Left lung (tissue), 10 donors: ENCODE results near the gene CSTF2T. TPM values are rescaled to one million over a fixed set of nuclear protein-coding genes. Genes with fewer than 3 reads are reported as not detected.

Experiments
- ATAC-seq: fragments of 200-7000 bp; cut with Tn5 transposase; one replicate; pipeline ENCODE4 v1.9.1; 2020; ENCODE audit warnings: moderate library complexity
- DNase-seq, 4 donors: peaks; one replicate each; pipeline ENCODE4 v3.0.0-alpha.2; 2013 to 2020
- H3K27ac ChIP-seq, 2 donors: fragments of 200-600 bp; sonication (generic) in 1 of 2; one replicate each; pipeline versions ENCODE4 v1.5.0 to v1.8.0; 2020 to 2021
- H3K27me3 ChIP-seq, 2 donors: fragments of 200-600 bp; sonication (generic) in 1 of 2; one replicate each; pipeline versions ENCODE4 v1.5.0 to v1.8.0; 2020 to 2021
- H3K36me3 ChIP-seq, 2 donors: fragments of 200-600 bp; sonication (generic) in 1 of 2; one replicate each; pipeline versions ENCODE4 v1.5.0 to v1.8.0; 2020 to 2021
- H3K4me1 ChIP-seq, 2 donors: fragments of 200-600 bp; one replicate each; pipeline ENCODE4 v1.8.0; 2021
- H3K4me3 ChIP-seq, 2 donors: fragments of 200-600 bp; sonication (generic) in 1 of 2; one replicate each; pipeline versions ENCODE4 v1.5.0 to v1.8.0; 2020 to 2021; ENCODE audit warnings: mild to moderate bottlenecking in 1 of 2
- H3K9me3 ChIP-seq, 2 donors: fragments of 200-600 bp; sonication (generic) in 1 of 2; one replicate each; pipeline versions ENCODE4 v1.5.0 to v1.8.0; 2020 to 2021
- intact Hi-C, 2 donors: fragments of 100-400 bp; cut with DNase I; formaldehyde crosslinking; loops; one replicate each; pipeline versions ENCODE4 v1.11.2 to v1.14.2; 2022
- polyA plus RNA-seq, 6 donors: library from polyadenylated mRNA; unstranded; fragments of 120-200 nt; gene quantifications; one replicate each; pipeline ENCODE4 v1.2.1, GENCODE V29; 2013; ENCODE audit not compliant: insufficient read length in 6 of 6
- total RNA-seq, 2 donors: library from RNA; stranded (reverse); fragmentation: NEBNext Ultra II Directional; extraction: Animal tissue kit (Norgen Biotek cat#: 25700); gene quantifications; one replicate each; pipeline ENCODE4 v1.2.1, GENCODE V29; 2021
- TF ChIP-seq, protein P1 (sequence below), 2 donors: fragments of 200-600 bp; sonication (generic) in 1 of 2; IDR thresholded peaks; one replicate each; pipeline versions ENCODE4 v1.5.0 to v1.8.0; 2021; ENCODE audit warnings: antibody characterized with exemption in 2 of 2
- donor health status: DM: no; HTN: yes; CAD: no.
- donor health status: DM: no; HTN: no; CAD: no.

Gene CSTF2T
- total and polyA plus RNA-seq, 8 donors, result 16.8 to 38.3 (median 35.1) TPM

DNA sequence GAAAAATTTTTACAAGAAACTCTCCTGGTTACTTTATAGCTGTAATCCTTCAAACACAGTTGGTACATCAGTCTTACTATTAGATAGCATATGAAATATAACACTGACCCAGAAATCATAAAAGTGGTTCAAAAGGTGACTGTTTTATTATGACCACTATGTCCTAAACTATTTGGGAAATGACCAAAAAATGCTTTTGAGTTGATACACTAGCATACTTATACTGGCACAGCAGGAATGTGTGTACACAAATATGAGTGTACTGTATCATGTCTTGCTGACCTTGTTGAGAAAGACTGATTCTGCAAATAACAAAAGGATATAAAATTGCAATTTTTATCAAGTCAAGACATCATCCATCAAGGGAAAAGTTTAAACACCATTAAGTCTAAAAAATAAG lies 24.3 kb downstream of the CSTF2T start:
- intact Hi-C loops, result no loop called here
- DNase-seq, result no peak
- peaks cover 0 to 9% of the 10 kb centered on the region in 2 donors for H3K9me3 ChIP-seq
- no peak overlapping the region for H3K27ac ChIP-seq
- no peak for ATAC-seq
- no peak overlapping the region for H3K4me3 ChIP-seq
- no peaks in the 10 kb centered on the region for H3K4me1 ChIP-seq
- no peaks in the 10 kb centered on the region for H3K36me3 ChIP-seq
- TF ChIP-seq, protein P1, sequence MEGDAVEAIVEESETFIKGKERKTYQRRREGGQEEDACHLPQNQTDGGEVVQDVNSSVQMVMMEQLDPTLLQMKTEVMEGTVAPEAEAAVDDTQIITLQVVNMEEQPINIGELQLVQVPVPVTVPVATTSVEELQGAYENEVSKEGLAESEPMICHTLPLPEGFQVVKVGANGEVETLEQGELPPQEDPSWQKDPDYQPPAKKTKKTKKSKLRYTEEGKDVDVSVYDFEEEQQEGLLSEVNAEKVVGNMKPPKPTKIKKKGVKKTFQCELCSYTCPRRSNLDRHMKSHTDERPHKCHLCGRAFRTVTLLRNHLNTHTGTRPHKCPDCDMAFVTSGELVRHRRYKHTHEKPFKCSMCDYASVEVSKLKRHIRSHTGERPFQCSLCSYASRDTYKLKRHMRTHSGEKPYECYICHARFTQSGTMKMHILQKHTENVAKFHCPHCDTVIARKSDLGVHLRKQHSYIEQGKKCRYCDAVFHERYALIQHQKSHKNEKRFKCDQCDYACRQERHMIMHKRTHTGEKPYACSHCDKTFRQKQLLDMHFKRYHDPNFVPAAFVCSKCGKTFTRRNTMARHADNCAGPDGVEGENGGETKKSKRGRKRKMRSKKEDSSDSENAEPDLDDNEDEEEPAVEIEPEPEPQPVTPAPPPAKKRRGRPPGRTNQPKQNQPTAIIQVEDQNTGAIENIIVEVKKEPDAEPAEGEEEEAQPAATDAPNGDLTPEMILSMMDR (IDR thresholded peaks at IDR 0.05), result no peak
- H3K27me3 ChIP-seq, result no peaks in the 10 kb centered on the region

DNA sequence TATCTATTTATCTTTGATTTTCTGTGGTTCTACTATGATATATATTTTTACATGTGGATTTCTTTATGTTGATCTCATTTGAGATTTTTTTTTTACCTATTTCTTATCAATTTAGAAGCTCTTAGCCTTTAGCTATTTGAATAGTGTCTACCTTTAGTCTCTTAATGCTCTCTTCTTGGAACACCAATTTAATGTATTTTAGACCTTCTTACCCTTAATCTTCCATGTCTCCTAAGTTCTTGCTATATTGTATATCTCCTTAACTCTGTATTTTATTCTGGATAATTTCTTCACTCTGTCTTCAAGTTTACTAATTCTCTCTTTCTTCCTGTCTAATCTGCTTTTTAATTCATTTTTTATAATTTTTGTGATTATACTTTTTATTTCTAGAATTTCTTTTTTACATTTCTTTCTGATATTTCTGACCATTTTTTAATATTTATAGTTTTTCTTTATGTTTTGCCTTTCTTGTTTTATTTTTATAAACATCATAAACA lies 27.3 kb downstream of the CSTF2T start:
- Histone ChIP-seq H3K9me3 (peaks cover 0 to 9% of the 10 kb centered on the region in 2 donors), H3K4me3 (no peak overlapping the region), H3K27me3 (no peaks in the 10 kb centered on the region), H3K4me1 (no peaks in the 10 kb centered on the region), H3K27ac (no peak overlapping the region), H3K36me3 (no peaks in the 10 kb centered on the region)
- TF ChIP-seq, protein P1 (IDR thresholded peaks at IDR 0.05), result no peak
- intact Hi-C loops, result no loop called here
- no peak for ATAC-seq
- DNase-seq, result no peak

DNA sequence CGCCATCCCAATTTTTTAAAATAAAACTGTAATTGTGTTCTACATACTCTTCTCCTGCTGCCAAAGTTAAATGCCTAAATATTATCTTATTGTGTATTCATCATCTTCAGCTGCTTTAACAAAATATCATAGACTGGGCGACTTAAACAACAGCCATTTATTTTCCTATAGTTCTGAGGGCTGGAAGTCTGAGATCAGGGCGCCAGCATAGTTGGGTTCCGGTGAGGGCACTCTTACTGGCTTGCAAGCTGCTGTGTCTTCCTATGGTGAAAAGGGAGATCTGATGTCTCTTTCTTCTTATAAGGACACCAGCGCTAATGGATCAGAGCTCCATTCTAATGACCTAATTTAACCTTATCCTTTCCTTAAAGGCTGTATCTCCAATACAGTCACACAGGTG lies 30.4 kb downstream of the CSTF2T start:
- DNase-seq (no peak), ATAC-seq (no peak)
- intact Hi-C loops, result no loop called here

DNA sequence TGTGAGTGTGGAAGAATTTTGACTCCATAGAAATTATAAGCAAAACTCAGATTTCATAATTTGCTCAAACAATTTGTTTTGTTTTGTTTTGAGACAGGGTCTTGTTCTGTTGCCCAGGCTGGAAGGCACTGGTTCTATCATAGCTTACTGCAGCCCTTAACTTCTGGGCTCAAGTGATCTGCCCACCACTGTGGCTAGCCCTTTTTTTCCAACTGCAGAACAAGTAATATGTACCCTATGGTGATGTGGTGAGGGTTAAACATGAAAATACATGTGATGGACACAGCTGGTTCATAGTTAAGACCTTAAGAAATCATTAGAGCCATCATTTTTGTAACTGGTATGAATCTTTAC lies 31.1 kb downstream of the CSTF2T start:
- no peaks in the 10 kb centered on the region for H3K27me3 ChIP-seq
- intact Hi-C loops, result no loop called here
- H3K4me1 ChIP-seq, result no peaks in the 10 kb centered on the region
- H3K9me3 ChIP-seq, result peaks cover 0 to 9% of the 10 kb centered on the region in 2 donors
- no peak for DNase-seq
- H3K4me3 ChIP-seq, result no peak overlapping the region
- ATAC-seq, result no peak
- TF ChIP-seq, protein P1 (IDR thresholded peaks at IDR 0.05), result no peak
- no peaks in the 10 kb centered on the region for H3K36me3 ChIP-seq
- no peak overlapping the region for H3K27ac ChIP-seq

More for the DNA sequence above, 30.4 kb downstream of the CSTF2T start:
- H3K27me3 ChIP-seq, result no peaks in the 10 kb centered on the region
- no peak overlapping the region for H3K4me3 ChIP-seq
- TF ChIP-seq, protein P1 (IDR thresholded peaks at IDR 0.05), result no peak
- no peaks in the 10 kb centered on the region for H3K4me1 ChIP-seq
- H3K36me3 ChIP-seq, result no peaks in the 10 kb centered on the region
- no peak overlapping the region for H3K27ac ChIP-seq
- peaks cover 0 to 9% of the 10 kb centered on the region in 2 donors for H3K9me3 ChIP-seq

DNA sequence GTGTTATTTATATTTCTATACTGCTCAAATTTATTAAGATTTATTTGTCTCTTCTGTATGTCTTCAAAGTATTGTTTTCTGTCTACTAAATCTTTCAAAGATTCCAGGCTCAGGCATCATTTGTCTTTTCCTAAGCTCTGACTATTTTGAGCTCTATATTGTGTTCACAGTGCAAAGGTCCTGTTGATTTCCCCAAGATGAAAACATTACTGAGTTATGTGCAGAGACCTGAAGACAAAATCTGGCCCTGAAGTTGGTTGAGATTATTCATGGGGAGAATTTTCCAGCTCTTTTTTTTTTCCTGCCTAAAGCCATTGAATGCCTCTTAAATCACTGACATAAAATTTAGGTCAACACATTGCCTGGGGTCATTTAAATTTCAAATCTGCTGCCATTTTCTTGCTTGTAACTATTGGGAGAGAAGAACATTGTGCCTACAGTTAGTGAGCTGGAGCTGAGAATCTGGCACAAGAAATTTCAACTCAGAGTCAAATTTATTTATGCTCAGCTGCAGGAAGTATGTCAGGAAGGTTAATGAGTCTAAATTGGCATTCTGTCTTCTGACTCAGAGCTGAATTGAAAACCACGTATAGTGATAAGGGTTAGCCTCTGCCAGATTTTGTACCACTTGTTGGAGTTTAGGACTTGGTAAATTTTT lies 31.6 kb downstream of the CSTF2T start:
- Histone ChIP-seq H3K36me3 (no peaks in the 10 kb centered on the region), H3K4me1 (no peaks in the 10 kb centered on the region), H3K27ac (no peak overlapping the region), H3K9me3 (peaks cover 0 to 9% of the 10 kb centered on the region in 2 donors), H3K27me3 (no peaks in the 10 kb centered on the region), H3K4me3 (no peak overlapping the region)
- DNase-seq, result no peak
- no peak for ATAC-seq
- TF ChIP-seq, protein P1 (IDR thresholded peaks at IDR 0.05), result no peak
- intact Hi-C loops, result no loop called here
